Muscle of arm (tissue), 12 donors: Measurements from ENCODE around the gene NRG3. TPM values are rescaled to one million over a fixed set of nuclear protein-coding genes. Genes with fewer than 3 reads are reported as not detected.

Experiments
- DNase-seq: peaks from one replicate; pipeline ENCODE4 v3.0.0-alpha.2; 2013
- polyA plus RNA-seq, 12 donors: library from polyadenylated mRNA; unstranded; fragments of 120-200 nt; gene quantifications; one replicate each; pipeline ENCODE4 v1.2.1, GENCODE V29; 2013; ENCODE audit not compliant: insufficient read length in 12 of 12

The NRG3 gene
- polyA plus RNA-seq, 12 donors = 0.07 to 2.1 (median 0.31) TPM; not detected in 3

DNA sequence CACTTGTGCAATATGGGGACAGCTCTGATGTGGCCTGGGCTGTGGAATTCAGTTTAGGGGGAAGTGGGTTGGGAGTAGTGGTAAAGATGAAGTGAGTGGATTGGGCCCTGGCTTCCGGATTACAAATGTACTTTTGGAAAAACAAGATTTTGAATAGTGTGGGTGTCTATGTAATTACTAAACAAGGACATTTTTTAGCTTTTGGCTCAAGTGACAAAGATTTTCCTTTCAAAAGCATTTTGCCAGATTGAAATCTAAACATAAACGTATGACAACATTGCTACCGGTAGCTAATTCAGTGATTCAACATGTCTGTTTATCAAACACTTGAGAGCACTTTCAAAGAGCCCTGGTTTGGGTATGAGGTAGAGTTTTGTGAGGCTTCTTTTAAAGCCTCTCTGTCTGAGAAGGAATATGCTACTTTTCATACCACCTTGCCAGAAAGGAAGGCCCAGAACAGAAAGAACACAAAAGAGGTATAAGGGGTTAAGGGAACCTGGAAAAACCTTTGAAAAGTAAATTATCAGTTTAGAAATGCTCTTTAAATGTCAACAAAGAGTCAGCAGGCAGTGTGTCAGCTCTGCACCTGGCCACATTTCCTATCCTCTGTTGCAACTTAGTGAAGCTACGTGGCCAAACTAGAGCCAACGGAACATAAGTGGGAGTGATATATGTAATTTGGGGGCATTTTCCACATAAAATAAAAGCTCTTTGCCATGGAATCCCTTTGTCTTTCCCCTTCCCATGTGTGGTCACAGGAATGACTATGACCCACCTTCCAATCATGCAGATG, 516.1 kb downstream of the NRG3 start:
- no peak for DNase-seq

DNA sequence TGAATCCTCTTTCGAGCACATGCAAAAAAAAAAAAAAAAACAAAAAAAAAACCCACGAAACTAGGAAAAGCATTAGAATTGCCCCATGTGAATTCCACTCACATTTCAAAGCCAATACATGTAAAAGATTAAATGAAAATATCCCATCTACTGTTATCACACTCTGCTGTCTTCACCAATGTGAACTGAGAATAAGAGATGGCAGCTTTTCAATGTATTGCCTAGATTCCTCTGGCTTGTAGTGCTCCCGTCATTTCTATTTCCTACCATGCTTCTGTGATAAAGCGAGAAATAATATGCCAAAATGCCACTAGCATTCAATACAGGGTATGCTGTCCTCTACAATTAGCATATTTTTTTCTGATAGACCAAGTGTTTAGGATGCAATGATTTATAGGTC, 517.0 kb downstream of the NRG3 start:
- no peak for DNase-seq

DNA sequence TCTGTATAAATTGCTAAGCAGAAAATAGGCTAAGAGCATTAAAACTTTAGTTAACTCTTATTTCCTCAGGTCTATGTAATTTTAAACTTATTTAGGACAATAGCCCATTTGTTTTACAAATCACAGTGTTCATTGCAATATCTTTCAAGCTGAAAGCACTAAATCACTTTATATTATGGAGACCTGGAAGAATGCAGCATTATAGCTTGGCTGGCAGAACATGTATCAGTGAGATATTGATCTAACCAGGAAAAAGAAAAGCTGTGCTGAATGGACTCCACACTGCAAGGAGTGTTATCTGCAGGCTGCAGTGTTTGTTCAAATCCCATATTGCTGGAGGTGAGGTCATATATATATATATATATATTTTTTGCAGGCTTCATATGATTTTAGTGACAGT, 517.5 kb downstream of the NRG3 start:
- no peak for DNase-seq

GRCh38 chr10:82394122-82394521, 519.1 kb downstream of the NRG3 start:
- no peak for DNase-seq

DNA sequence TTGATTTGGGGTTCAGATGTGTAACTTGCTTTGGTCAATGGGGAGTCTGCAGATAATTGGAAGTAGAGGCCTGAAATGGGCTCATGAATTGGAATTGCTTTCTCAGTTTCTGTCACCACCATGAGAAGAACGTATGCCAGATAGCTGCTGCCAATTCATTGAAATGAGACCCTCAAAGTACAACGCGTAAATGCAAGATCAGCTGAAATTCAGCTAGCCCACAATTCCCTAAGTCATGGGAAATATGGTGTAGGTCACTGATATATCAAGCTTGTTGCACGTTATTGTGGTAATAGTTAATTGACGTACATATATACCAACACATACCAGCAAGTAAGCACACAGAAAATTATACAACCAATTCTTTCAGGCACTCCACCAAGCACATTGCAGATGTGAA, 520.0 kb downstream of the NRG3 start:
- no peak for DNase-seq

DNA sequence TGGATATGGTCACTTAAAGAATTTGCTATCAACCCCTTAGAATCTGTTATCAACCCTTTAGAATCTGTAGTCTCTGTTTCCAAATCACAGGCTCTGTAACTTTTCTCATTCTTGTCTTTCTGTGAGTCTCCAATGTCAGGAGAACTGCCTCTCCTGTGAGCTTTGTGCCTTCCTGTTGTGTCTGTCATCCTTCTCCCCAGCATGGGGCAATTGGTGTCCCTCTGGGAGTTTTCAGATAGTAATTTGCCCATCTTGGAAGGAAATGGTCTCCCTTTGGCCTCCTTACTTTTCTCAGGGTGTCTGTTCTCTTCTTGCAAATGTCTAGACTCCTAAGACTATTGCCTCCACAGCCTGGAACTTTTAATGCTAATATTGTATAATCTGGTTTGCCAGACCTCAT, 521.9 kb downstream of the NRG3 start:
- no peak for DNase-seq

- no peak for DNase-seq
Observed at GRCh38 chr10:82397854-82398253, 522.9 kb downstream of the NRG3 start.

- no peak for DNase-seq
Observed at GRCh38 chr10:82399850-82400249, 524.9 kb downstream of the NRG3 start.

GRCh38 chr10:82400841-82401240, 525.8 kb downstream of the NRG3 start:
- DNase-seq = no peak

GRCh38 chr10:82402906-82403401, 528.0 kb downstream of the NRG3 start:
- no peak for DNase-seq

- no peak for DNase-seq
Observed at GRCh38 chr10:82409671-82410070, 534.7 kb downstream of the NRG3 start.

GRCh38 chr10:82411416-82411815, 536.4 kb downstream of the NRG3 start:
- no peak for DNase-seq

- DNase-seq = no peak
Observed at GRCh38 chr10:82420001-82420400, 545.0 kb downstream of the NRG3 start.

GRCh38 chr10:82429302-82429701, 554.3 kb downstream of the NRG3 start:
- DNase-seq = no peak

- no peak for DNase-seq
Observed at GRCh38 chr10:82438277-82438676, 563.3 kb downstream of the NRG3 start.

DNA sequence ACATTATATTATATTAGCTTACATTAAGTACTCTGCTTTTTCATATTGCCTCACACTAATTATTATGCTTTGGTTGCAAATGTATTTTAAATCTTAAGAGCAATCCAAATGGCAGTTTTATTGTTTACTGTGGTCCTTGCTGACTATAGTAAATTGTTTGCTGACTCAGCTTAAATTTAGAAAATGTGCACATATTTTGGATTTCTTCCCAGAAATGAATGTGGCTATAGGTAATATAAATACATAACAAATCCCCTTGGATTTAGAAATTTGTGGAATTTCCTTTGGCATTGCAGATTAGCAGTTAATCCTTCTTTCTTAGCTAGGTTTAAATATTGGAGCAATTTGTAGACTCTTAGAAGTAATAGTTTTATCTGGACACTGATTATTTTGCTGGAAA, 565.8 kb downstream of the NRG3 start:
- DNase-seq = no peak

- no peak for DNase-seq
Observed at GRCh38 chr10:82452046-82452445, 577.1 kb downstream of the NRG3 start.

DNA sequence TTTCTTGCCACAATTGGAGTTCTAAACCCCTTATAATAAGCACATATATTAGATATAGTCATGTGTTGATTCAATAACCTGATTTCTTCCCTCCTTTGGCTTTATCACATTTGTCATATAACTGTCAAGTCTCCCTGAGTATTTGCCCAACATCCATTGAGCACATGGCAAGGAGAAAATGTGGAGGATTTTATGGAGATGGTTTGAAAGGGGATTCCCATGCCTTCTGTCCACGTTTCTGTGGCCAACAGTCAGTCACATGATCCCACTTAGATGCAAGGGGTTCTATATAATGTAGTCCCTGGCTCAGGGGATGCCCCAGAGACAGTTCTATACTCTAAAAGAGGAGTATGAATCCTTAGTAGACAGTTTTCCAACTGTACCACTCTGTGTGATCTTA, 577.7 kb downstream of the NRG3 start:
- no peak for DNase-seq

DNA sequence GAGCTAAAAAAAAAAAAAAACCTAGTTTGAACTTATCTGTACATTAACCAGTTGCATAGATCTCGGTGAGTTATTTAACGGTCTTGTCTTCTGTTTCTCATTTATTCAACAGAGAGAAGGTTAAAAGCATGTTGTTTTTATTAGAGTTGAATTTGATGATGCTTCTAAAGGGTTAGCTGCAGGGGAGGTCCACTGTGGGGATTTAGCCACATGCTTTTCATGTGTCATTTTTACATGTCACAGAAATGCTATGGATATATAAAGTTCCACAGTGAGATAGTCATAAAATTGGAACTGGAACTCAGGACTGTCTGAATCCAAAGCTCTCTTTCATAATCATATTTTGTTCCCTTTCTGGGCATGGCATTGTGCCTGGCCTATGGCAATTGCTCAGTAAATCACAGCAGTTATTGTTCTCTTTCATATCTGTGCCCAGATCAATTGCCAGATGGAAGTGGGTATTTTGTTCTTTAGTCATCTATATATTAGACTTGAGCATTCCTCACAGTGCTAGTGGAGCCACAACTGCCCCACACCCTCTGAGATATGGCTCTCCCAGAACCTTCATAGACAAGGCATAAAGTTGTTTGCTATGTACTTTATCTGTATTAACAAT, 578.8 kb downstream of the NRG3 start:
- no peak for DNase-seq

DNA sequence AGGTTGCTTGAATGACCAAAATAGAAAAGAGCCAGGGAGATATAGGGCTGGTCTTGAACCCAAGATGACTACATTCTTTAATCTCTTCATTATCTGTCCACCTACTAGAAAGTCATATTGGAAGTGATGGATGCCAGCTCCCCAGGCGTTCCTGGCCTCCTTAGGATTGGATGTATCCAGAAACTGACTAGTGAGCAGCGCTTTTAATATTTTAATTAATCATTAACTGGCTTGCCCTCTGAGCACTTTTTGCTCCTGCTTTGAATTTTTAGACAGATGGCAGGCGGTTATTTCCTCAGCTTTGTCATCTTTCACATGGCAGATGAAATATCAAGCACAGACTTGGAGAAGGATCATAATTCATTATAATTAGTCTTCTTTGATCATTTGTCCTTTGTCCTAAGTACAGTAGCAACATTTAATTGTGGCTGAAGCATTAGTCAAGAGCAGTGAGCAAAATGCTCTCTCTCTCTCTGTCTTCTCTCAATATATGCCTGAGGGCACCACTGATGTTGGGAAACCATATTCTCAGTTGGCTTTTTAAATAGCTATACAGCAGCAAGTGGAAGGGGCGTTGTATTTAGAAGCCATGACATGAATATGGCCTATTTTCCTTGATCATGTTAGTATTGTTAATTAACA, 588.0 kb downstream of the NRG3 start:
- DNase-seq = no peak

GRCh38 chr10:82463614-82464013, 588.6 kb downstream of the NRG3 start:
- DNase-seq = no peak

- DNase-seq = no peak
Observed at GRCh38 chr10:82464191-82464818, 589.3 kb downstream of the NRG3 start.

DNA sequence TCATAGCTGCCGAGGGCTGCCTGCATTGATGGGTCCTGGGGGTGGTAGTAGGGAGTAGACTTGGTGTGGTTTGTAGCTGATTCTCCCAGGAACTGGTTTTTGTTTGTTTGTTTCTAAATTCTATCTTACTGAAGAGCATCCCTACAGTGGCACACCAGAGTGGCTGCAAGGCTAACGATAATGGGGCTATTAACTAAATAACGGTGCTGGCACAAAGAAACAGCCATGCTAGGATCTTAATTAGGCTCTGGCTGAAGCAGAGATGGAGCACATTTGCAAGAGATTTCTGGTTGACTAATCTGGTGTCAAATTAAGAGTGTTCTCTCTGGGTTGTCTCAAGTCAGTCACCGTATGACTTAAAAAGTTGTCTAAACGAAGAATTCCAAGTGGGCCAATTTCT, 590.0 kb downstream of the NRG3 start:
- DNase-seq = no peak
